Epithelial cell of esophagus (primary cell): Measurements from ENCODE around the gene STAB2.
"Not testable (repeated sequence)": the region's sequence is repeated elsewhere in the genome, so short reads cannot be mapped to it uniquely, and the experiment has no call there.

Experiments used
- DNase-seq: peaks from one replicate; pipeline ENCODE4 v3.0.0; 2010; ENCODE audit warnings: low read depth
- H3K4me3 ChIP-seq: 2 replicates; pipeline ENCODE4 v1.5.1; 2011; ENCODE audit warnings: mild to moderate bottlenecking, low read length, control low read depth
- TF ChIP-seq, protein P1 (sequence below): IDR thresholded peaks from 2 replicates; pipeline ENCODE4 v1.5.1; 2011; ENCODE audit warnings: low read depth, mild to moderate bottlenecking, low read length, control low read depth, inconsistent platforms; ENCODE audit not compliant: insufficient read depth; ENCODE audit errors: missing control alignments

The STAB2 gene

DNA sequence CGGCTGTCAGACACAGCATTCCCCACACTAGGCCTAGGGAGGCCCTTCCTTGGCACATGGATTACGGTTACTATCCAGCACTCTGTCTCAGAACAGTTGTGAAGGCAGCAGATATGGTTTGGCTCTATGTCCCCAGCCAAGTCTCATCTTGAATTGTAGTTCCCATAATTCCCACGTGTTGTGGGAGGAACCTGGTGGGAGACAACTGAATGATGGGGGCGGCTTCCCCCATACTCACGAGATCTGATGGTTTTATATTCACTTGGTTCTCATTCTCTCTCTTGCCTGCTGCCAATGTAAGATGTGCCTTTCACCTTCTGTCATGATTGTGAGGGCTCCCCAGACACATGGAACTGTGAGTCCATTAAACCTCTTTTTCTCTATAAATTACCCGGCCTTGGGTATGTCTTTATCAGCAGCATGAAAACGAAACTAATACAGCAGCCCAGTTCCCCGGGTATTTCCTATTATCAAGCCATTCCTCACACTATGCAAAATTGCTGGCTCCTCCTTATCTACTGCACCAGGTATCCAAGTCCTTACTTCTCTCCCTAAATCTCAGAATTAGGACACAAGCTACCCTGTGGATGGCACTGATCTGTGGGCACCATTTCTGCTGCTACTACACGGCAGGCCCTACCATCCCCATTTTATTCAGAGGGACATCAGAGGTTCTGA lies 220.6 kb downstream of the STAB2 start:
- no peak for DNase-seq
- TF ChIP-seq, protein P1, sequence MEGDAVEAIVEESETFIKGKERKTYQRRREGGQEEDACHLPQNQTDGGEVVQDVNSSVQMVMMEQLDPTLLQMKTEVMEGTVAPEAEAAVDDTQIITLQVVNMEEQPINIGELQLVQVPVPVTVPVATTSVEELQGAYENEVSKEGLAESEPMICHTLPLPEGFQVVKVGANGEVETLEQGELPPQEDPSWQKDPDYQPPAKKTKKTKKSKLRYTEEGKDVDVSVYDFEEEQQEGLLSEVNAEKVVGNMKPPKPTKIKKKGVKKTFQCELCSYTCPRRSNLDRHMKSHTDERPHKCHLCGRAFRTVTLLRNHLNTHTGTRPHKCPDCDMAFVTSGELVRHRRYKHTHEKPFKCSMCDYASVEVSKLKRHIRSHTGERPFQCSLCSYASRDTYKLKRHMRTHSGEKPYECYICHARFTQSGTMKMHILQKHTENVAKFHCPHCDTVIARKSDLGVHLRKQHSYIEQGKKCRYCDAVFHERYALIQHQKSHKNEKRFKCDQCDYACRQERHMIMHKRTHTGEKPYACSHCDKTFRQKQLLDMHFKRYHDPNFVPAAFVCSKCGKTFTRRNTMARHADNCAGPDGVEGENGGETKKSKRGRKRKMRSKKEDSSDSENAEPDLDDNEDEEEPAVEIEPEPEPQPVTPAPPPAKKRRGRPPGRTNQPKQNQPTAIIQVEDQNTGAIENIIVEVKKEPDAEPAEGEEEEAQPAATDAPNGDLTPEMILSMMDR, result no peak
- H3K4me3 ChIP-seq, result no peak overlapping the region

DNA sequence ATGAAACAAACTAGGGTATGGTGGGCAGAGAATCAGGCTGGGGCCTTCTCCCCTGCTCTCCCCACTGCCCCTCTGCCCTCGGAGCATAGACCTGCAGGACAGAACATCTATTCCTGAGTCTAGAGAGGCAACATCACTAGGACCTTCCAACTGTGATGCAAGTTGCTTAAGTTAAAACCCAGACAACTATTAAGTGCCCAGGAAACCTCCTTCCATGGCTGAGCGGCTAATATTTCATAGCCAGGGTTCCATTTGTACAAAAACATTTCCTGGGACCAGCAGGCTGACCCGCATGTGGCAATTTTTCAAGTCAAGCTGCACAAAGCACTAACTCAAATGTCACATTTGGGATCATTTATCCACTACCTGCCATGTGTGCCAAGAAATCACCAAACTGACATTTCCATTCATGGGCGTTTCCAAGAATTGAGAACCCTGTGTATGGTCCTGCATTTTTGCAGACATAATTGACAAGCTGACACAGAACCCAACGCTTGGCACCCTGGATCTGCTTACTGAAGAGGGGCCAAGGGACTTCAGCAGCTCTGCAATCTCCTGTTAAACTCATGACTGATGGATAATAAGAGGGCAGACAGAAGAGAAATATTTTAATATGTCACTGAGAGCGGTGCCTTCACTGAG lies 221.3 kb downstream of the STAB2 start:
- H3K4me3 ChIP-seq, result no peak overlapping the region
- TF ChIP-seq, protein P1, result no peak
- DNase-seq, result no peak

DNA sequence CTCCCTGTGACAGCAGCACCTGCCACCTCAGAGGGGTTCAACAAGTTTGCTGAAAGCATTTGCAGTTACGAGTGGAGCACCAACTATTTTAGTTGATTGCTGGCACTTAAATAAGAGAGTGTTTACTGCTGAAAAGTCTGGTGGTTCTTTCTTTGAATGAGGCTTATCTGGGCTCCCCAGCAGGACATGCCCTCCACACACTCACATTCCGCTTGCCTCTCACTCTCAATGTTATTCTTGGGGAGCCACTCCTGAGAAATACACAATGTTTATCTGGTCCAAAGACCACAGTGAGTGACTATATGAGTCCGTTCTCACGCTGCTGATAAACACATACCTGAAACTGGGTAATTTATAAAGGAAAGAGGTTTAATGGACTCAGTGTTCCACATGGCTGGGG lies 222.1 kb downstream of the STAB2 start:
- H3K4me3 ChIP-seq, result no peak overlapping the region
- TF ChIP-seq, protein P1, result no peak
- DNase-seq, result no peak

DNA sequence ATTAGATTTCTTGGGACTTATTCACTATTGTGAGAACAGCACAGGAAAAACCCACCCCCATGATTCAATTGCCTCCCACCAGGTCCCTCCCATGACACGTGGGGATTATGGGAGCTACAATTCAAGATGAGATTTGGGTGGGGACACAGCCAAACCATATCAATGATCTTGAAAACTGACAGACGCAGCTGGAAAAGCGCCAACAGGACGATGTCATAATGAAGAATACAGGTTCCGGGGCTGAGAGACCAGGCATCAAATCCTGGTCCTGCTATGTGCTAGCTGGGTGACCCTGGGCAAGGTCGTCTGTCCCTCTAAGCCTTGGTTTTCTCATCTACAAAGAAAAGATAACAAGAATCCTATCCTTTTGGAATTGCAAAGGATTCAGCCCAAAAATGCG lies 222.6 kb downstream of the STAB2 start:
- not testable (repeated sequence) for DNase-seq, H3K4me3 ChIP-seq

DNA sequence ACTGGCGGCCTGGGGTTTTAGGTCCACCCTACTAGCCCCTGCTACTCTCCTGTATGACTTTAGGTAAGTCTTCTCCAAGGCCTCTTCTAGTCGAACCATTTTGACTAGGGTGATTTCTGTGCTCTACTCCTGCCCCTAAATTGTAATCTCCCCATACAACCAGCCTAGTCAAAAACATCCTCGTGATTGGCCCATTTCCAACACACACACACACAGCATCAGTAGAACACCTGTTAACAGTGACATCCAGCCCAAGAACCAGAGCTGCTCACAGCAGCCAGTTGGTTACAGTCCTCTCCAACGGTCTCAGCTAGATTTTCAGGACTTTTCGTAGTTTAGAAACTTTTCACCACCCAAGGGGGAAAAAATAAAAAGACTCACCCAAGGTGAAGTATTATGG lies 223.0 kb downstream of the STAB2 start:
- H3K4me3 ChIP-seq, result no peak overlapping the region
- TF ChIP-seq, protein P1, result no peak
- DNase-seq, result no peak

DNA sequence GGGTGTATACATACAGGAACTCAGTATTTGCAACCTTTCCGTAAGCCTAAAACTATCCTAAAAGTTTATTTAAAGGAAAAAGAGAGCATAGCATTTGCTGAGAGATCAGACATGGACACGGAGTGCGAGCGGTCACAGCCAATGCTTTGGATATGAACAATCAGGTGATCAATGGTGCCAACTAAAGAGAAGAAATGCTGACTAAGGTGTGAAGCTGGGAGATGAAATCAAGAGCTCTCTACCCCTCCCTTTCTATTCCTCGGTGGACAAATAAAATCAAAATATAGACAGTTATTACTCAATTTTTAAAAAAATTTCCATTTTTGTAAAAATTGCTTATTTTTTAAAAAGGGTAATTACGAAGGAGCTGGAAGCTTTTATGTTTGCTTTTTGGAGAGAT lies 224.7 kb downstream of the STAB2 start:
- no peak overlapping the region for H3K4me3 ChIP-seq
- TF ChIP-seq, protein P1, result no peak
- DNase-seq, result no peak

DNA sequence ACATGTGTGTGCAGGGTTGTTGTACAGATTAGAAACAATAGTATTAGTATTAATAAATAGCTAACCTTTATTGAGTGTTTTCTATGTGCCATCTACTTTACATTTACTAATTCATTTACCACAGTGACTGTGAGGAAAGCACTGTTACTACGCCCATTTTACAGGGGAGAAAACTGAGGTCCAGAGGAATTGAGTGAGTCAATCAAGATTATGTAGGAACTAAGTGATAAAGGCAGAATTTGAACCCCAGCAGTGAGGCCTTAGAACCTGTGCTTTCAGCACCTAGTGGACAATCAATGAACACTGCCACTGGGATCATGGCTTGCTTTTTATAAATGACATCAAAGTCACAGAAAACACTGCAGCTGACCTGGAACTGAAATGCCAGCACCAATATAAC lies 225.7 kb downstream of the STAB2 start:
- no peak overlapping the region for H3K4me3 ChIP-seq
- no peak for DNase-seq
- TF ChIP-seq, protein P1, result no peak
